GM12878 (cell line): ENCODE data around the gene BMI1. TPM values are rescaled to one million over a fixed set of nuclear protein-coding genes. Genes with fewer than 3 reads are reported as not detected.

ENCODE experiments used
- CHD4 ChIP-seq: fragments of 200-600 bp; sonication (generic); IDR thresholded peaks from 2 replicates; pipeline ENCODE4 v1.6.1; 2016; ENCODE audit warnings: mild to moderate bottlenecking
- MLLT1 ChIP-seq: fragments of 450-650 bp; IDR thresholded peaks from 2 replicates; pipeline ENCODE4 v1.6.1; 2016; ENCODE audit warnings: mild to moderate bottlenecking
- NR2C1 ChIP-seq: fragments of 450-650 bp; IDR thresholded peaks from 2 replicates; pipeline ENCODE4 v1.6.1; 2017; ENCODE audit warnings: antibody characterized with exemption, mild to moderate bottlenecking, moderate library complexity
- RB1 ChIP-seq: fragments of 450-650 bp; formaldehyde crosslinking; IDR thresholded peaks from 2 replicates; pipeline ENCODE4 v1.6.1; 2017; ENCODE audit warnings: mild to moderate bottlenecking, borderline replicate concordance
- TCF12 ChIP-seq: IDR thresholded peaks from 2 replicates; pipeline ENCODE4 v1.6.1; 2011; ENCODE audit warnings: low read depth, mild to moderate bottlenecking, low read length
- USF1 ChIP-seq: IDR thresholded peaks from 2 replicates; pipeline ENCODE4 v1.6.1; 2011; ENCODE audit warnings: borderline replicate concordance, low read depth, mild to moderate bottlenecking, moderate library complexity, mixed read lengths, low read length; ENCODE audit not compliant: insufficient read depth; ENCODE audit errors: extremely low read length
- ZBTB40 ChIP-seq: fragments of 450-650 bp; IDR thresholded peaks from 2 replicates; pipeline ENCODE4 v1.6.1; 2016; ENCODE audit warnings: mild to moderate bottlenecking, moderate library complexity, borderline replicate concordance
- polyA plus RNA-seq, 11 experiments: library from polyadenylated mRNA; depleted of rRNA in 4 of 11; unstranded in 6 of 11; stranded (reverse) in 5 of 11; fragments of >200 nt; fragmentation: Nextera tagmentation in 4 of 11; fragmentation: Illumina TruSeq in 1 of 11; extraction: Ambion mirVana in 4 of 11; extraction: Trizol in 1 of 11; gene quantifications; 1 replicate in 1 of 11; 2 replicates in 10 of 11; pipeline versions ENCODE4 v1.2.1 to v1.2.3, GENCODE V29; 2011 to 2016; ENCODE audit warnings: inconsistent platforms in 2 of 11, missing spikeins in 2 of 11, low read depth in 1 of 11
- total RNA-seq, 4 experiments: library from RNA; depleted of rRNA in 3 of 4; stranded (reverse); fragments of >200 nt in 3 of 4; fragmentation: Illumina TruSeq in 1 of 4; extraction: Trizol in 1 of 4; gene quantifications; 2 replicates each; pipeline versions ENCODE4 v1.2.1 to v1.2.3, GENCODE V29; 2013 to 2021

The BMI1 gene
- total and polyA plus RNA-seq, 10 of the 15 experiments (the other 5 are each of a cell fraction or from before 2014, with no cell fraction given) = 8.0 to 49.7 (median 25.8) TPM

GRCh38 chr10:22316286-22317075 is 4.4 kb upstream of the BMI1 start, which contains the start of gene COMMD3 (continued):
- TF ChIP-seq MLLT1 (0 out of 2 replicates have a peak, but pooled peaks have one; percentile 15), RB1 (peak; percentile 65; the same call in 1 of the 2 replicates), CHD4 (no peak), USF1 (peak; percentile 92), TCF12 (0 out of 2 replicates have a peak, but pooled peaks have one; percentile 33), ZBTB40 (peak; percentile 92), NR2C1 (peak; percentile 96)
